HCT116 (cell line): Measurements from ENCODE around the gene FNDC3B. TPM values are rescaled to one million over a fixed set of nuclear protein-coding genes. Genes with fewer than 3 reads are reported as not detected.

ENCODE experiments used
- ATAC-seq: fragments of 200-7000 bp; cut with Tn5 transposase; 2 replicates; pipeline ENCODE4 v1.9.1; 2020; ENCODE audit warnings: mild to moderate bottlenecking, moderate library complexity
- BruUV-seq: library from RNA; stranded (reverse); fragments of 400-500 nt; replicated peaks from 2 replicates; lab custom pipeline; 2021; lab: Mats Ljungman, UMichigan
- CTCF ChIA-PET: fragments of 300-600 bp; sonication (Branson Sonifier 250); formaldehyde crosslinking; loops from one replicate; lab custom pipeline; 2021; ENCODE audit warnings: antibody characterized with exemption; lab: Charles Lee
- POLR2A ChIA-PET: fragments of 300-600, 350-600 bp; sonication (Branson Sonifier 250); formaldehyde crosslinking; loops from one replicate; lab custom pipeline; 2021; ENCODE audit warnings: antibody characterized with exemption; lab: Charles Lee
- RAD21 ChIA-PET, 2 experiments: fragments of 300-600 bp; sonication (Branson Sonifier 250); formaldehyde crosslinking; loops; one replicate each; lab custom pipeline; 2023; ENCODE audit warnings: low total read pairs in 2 of 2; ENCODE audit not compliant: uncharacterized antibody in 2 of 2, unreplicated experiment in 2 of 2, low non-redundant PET in 1 of 2; lab: Charles Lee
- DNase-seq: peaks from one replicate; pipeline ENCODE4 v3.0.0-alpha.2; 2010; ENCODE audit warnings: low read depth, low spot score
- H2AFZ ChIP-seq: fragments of 200-600 bp; shearing (Covaris generic), sonication (generic); 2 replicates; pipeline ENCODE4 v1.6.1; 2017; ENCODE audit warnings: low read depth, mixed run types, mixed read lengths, antibody characterized with exemption, low read length; ENCODE audit not compliant: poor library complexity, severe bottlenecking
- H3K27ac ChIP-seq: 2 replicates; pipeline ENCODE4 v1.5.1; 2012; ENCODE audit warnings: low read depth, low read length
- H3K27me3 ChIP-seq: fragments of 200-600 bp; sonication (generic); 2 replicates; pipeline ENCODE4 v1.6.1; 2016; ENCODE audit warnings: mixed run types, low read length, mixed read lengths; ENCODE audit not compliant: insufficient read depth
- H3K36me3 ChIP-seq, 2 experiments: fragments of 200-500 bp in 1 of 2; fragments of 200-600 bp in 1 of 2; sonication (Bioruptor generic) in 1 of 2; sonication (generic) in 1 of 2; 2 replicates each; pipeline versions ENCODE4 v1.5.1 to v1.6.1; 2014 to 2016; ENCODE audit warnings: low read length in 2 of 2, inconsistent platforms in 1 of 2, mixed read lengths in 1 of 2, mixed run types in 1 of 2; ENCODE audit not compliant: insufficient read depth in 2 of 2, control insufficient read depth in 1 of 2
- H3K4me1 ChIP-seq, 2 experiments: fragments of 200-600 bp in 1 of 2; sonication (generic) in 1 of 2; 2 replicates each; pipeline versions ENCODE4 v1.5.1 to v1.6.1; 2012 to 2017; ENCODE audit warnings: low read length in 2 of 2, inconsistent platforms in 1 of 2, mild to moderate bottlenecking in 1 of 2, mixed read lengths in 1 of 2, mixed run types in 1 of 2, moderate library complexity in 1 of 2; ENCODE audit not compliant: insufficient read depth in 2 of 2, control insufficient read depth in 1 of 2
- H3K4me2 ChIP-seq: fragments of 200-600 bp; sonication (generic); 2 replicates; pipeline ENCODE4 v1.6.1; 2017; ENCODE audit warnings: mixed run types, low read length, mixed read lengths
- H3K4me3 ChIP-seq, 2 experiments: fragments of 200-600 bp in 1 of 2; sonication (generic) in 1 of 2; replicated peaks in 1 of 2; 2 replicates each; pipeline ENCODE4 v1.5.1; 2011 to 2016; ENCODE audit warnings: low read length in 2 of 2, control low read depth in 1 of 2, low read depth in 1 of 2, mild to moderate bottlenecking in 1 of 2, mixed read lengths in 1 of 2, mixed run types in 1 of 2
- H3K79me2 ChIP-seq: fragments of 200-600 bp; sonication (generic); 2 replicates; pipeline ENCODE4 v1.6.1; 2017; ENCODE audit warnings: mild to moderate bottlenecking, mixed run types, low read length, moderate library complexity, mixed read lengths; ENCODE audit not compliant: insufficient read depth
- H3K9ac ChIP-seq: fragments of 200-600 bp; sonication (generic); 2 replicates; pipeline ENCODE4 v1.6.1; 2016; ENCODE audit warnings: low read length, mixed read lengths
- H3K9me2 ChIP-seq: fragments of 200-600 bp; sonication (generic), shearing (Covaris generic); 2 replicates; pipeline ENCODE4 v1.6.1; 2017; ENCODE audit warnings: mixed run types, mild to moderate bottlenecking, moderate library complexity; ENCODE audit not compliant: insufficient read depth
- H3K9me3 ChIP-seq, 2 experiments: fragments of 200-500 bp in 1 of 2; fragments of 200-600 bp in 1 of 2; sonication (Bioruptor generic) in 1 of 2; sonication (generic) in 1 of 2; 2 replicates each; pipeline ENCODE4 v1.6.1; 2014 to 2017; ENCODE audit warnings: low read length in 2 of 2, mixed read lengths in 2 of 2, inconsistent platforms in 1 of 2, low read depth in 1 of 2, mild to moderate bottlenecking in 1 of 2, mixed run types in 1 of 2, moderate library complexity in 1 of 2; ENCODE audit not compliant: control insufficient read depth in 1 of 2, insufficient read depth in 1 of 2
- H4K20me1 ChIP-seq: fragments of 200-600 bp; sonication (generic), shearing (Covaris generic); 2 replicates; pipeline ENCODE4 v1.6.1; 2017; ENCODE audit warnings: mixed run types, mild to moderate bottlenecking, moderate library complexity; ENCODE audit not compliant: insufficient read depth
- CBX3 ChIP-seq: IDR thresholded peaks from 2 replicates; pipeline ENCODE4 v1.6.1; 2012; ENCODE audit warnings: low read depth
- CEBPB ChIP-seq: IDR thresholded peaks from 2 replicates; pipeline ENCODE4 v1.6.1; 2012; ENCODE audit warnings: low read depth
- ELF1 ChIP-seq: IDR thresholded peaks from 2 replicates; pipeline ENCODE4 v1.6.1; 2012; ENCODE audit warnings: low read depth, borderline replicate concordance
- EZH2 ChIP-seq: fragments of 200-600 bp; sonication (generic); IDR thresholded peaks from 2 replicates; pipeline ENCODE4 v1.6.1; 2017; ENCODE audit warnings: antibody characterized with exemption, mixed run types
- EZH2phosphoT487 ChIP-seq: fragments of 200-600 bp; IDR thresholded peaks from 2 replicates; pipeline ENCODE4 v1.6.1; 2018; ENCODE audit warnings: antibody characterized with exemption, borderline replicate concordance
- FOSL1 ChIP-seq: IDR thresholded peaks from 2 replicates; pipeline ENCODE4 v1.6.1; 2012; ENCODE audit warnings: low read depth
- JUND ChIP-seq: IDR thresholded peaks from 2 replicates; pipeline ENCODE4 v1.6.1; 2012
- POLR2A ChIP-seq: IDR thresholded peaks from 2 replicates; pipeline ENCODE4 v1.7.0; 2011; ENCODE audit warnings: borderline replicate concordance; ENCODE audit not compliant: insufficient read depth, insufficient read length; ENCODE audit errors: extremely low read depth
- POLR2AphosphoS5 ChIP-seq: IDR thresholded peaks from 2 replicates; pipeline ENCODE4 v1.6.1; 2011; ENCODE audit warnings: mild to moderate bottlenecking, low read depth, low read length, moderate library complexity
- RAD21 ChIP-seq: IDR thresholded peaks from 2 replicates; pipeline ENCODE4 v1.6.1; 2012; ENCODE audit warnings: low read depth, mild to moderate bottlenecking
- SIN3A ChIP-seq: IDR thresholded peaks from 2 replicates; pipeline ENCODE4 v1.6.1; 2012; ENCODE audit warnings: low read depth
- SP1 ChIP-seq: IDR thresholded peaks from 2 replicates; pipeline ENCODE4 v1.6.1; 2012; ENCODE audit warnings: low read depth
- SRF ChIP-seq: IDR thresholded peaks from 2 replicates; pipeline ENCODE4 v1.6.1; 2012; ENCODE audit warnings: low read depth
- TCF7L2 ChIP-seq: IDR thresholded peaks from 2 replicates; pipeline ENCODE4 v1.7.0; 2011; ENCODE audit warnings: borderline replicate concordance, inconsistent platforms; ENCODE audit not compliant: insufficient read depth, insufficient read length; ENCODE audit errors: extremely low read depth
- YY1 ChIP-seq: IDR thresholded peaks from 2 replicates; pipeline ENCODE4 v1.6.1; 2011; ENCODE audit warnings: low read length, low read depth, moderate library complexity, mild to moderate bottlenecking; ENCODE audit not compliant: insufficient replicate concordance; ENCODE audit errors: extremely low read depth
- ZNF274 ChIP-seq: fragments of 200-500 bp; sonication (Bioruptor generic); IDR thresholded peaks from 2 replicates; pipeline ENCODE4 v1.6.1; 2014; ENCODE audit warnings: mild to moderate bottlenecking, low read depth, low read length, inconsistent platforms
- intact Hi-C: fragments of 100-400 bp; cut with micrococcal nuclease; formaldehyde crosslinking; loops from 2 replicates; pipeline ENCODE4 v1.10.0; 2022
- total RNA-seq: library from RNA; stranded (reverse); gene quantifications from one replicate; pipeline ENCODE4 v1.2.1, GENCODE V29; 2021; ENCODE audit not compliant: unreplicated experiment
- TF ChIP-seq, protein P1 (sequence below): IDR thresholded peaks from 2 replicates; pipeline ENCODE4 v1.6.1; 2012
- TF ChIP-seq, protein P2 (sequence below), 3 experiments: fragments of 200-600 bp in 1 of 3; sonication (generic) in 1 of 3; IDR thresholded peaks in 2 of 3; conservative IDR thresholded peaks in 1 of 3; 2 replicates each; pipeline ENCODE4 v1.5.1; 2012 to 2017; ENCODE audit warnings: low read depth in 2 of 3, low read length in 2 of 3, antibody characterized with exemption in 1 of 3, borderline replicate concordance in 1 of 3, control low read depth in 1 of 3, mild to moderate bottlenecking in 1 of 3, mixed read lengths in 1 of 3, mixed run types in 1 of 3, moderate library complexity in 1 of 3; ENCODE audit not compliant: insufficient read depth in 1 of 3
- TF ChIP-seq, protein P3 (sequence below): IDR thresholded peaks from 2 replicates; pipeline ENCODE4 v1.6.1; 2012; ENCODE audit warnings: low read depth

The FNDC3B gene
- total RNA-seq, 1 experiment from 2014 or later, result 45.7 TPM

DNA sequence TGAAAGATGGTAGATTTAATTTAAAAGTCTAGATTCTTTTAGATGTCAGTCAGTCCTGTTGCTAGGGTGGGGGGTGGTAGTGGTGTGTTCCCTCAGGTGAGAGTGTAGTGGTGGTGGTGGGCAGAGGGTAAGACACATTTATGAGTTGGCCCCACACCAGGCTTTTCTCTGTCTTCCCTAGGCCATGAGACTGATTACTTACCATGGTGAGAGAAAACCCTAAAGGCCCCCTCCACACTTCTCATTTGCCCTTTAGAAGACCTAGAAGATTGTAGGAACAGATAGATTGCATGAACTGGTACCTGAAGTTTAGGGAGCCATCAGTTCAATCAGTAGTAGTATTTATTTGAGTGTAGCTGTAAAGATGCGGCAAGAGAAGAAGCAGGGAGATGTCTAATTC is 20.9 kb downstream of the FNDC3B start:
- Histone ChIP-seq H3K4me3 (no peak overlapping the region), H3K27me3 (no peaks in the 10 kb centered on the region), H4K20me1 (peaks cover 4% of the 10 kb centered on the region; the same call in 1 of the 2 replicates), H3K9ac (no peak overlapping the region), H3K27ac (no peak overlapping the region), H3K79me2 (peaks cover 61% of the 10 kb centered on the region), H3K4me2 (no peak overlapping the region), H3K9me2 (no peaks in the 10 kb centered on the region), H3K4me1 (no peaks in the 10 kb centered on the region), H3K9me3 (no peaks in the 10 kb centered on the region), H2AFZ (no peak overlapping the region), H3K36me3 (no peaks in the 10 kb centered on the region)
- ChIA-PET POLR2A (no interaction called here), RAD21 (no interaction called here), CTCF (no interaction called here)
- BruUV-seq, result no TSS peak
- no peak for TF ChIP-seq ZNF274
- TF ChIP-seq CEBPB, result no peak
- TF ChIP-seq RAD21, result no peak
- no peak for TF ChIP-seq CBX3
- TF ChIP-seq POLR2A, result no peak
- TF ChIP-seq, protein P1, sequence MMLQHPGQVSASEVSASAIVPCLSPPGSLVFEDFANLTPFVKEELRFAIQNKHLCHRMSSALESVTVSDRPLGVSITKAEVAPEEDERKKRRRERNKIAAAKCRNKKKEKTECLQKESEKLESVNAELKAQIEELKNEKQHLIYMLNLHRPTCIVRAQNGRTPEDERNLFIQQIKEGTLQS, result no peak
- TF ChIP-seq FOSL1, result no peak
- TF ChIP-seq TCF7L2, result no peak
- no peak for TF ChIP-seq EZH2phosphoT487
- TF ChIP-seq EZH2, result no peak
- TF ChIP-seq SRF, result no peak
- TF ChIP-seq, protein P2, sequence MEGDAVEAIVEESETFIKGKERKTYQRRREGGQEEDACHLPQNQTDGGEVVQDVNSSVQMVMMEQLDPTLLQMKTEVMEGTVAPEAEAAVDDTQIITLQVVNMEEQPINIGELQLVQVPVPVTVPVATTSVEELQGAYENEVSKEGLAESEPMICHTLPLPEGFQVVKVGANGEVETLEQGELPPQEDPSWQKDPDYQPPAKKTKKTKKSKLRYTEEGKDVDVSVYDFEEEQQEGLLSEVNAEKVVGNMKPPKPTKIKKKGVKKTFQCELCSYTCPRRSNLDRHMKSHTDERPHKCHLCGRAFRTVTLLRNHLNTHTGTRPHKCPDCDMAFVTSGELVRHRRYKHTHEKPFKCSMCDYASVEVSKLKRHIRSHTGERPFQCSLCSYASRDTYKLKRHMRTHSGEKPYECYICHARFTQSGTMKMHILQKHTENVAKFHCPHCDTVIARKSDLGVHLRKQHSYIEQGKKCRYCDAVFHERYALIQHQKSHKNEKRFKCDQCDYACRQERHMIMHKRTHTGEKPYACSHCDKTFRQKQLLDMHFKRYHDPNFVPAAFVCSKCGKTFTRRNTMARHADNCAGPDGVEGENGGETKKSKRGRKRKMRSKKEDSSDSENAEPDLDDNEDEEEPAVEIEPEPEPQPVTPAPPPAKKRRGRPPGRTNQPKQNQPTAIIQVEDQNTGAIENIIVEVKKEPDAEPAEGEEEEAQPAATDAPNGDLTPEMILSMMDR (IDR thresholded peaks at IDR 0.05 in 2 of 3, conservative IDR thresholded peaks at IDR 0.05 in 1 of 3; ENCODE audit: borderline replicate concordance in 1 of 3, insufficient read depth in 1 of 3, low read depth in 2 of 3, low read length in 2 of 3), result no peak
- no peak for TF ChIP-seq POLR2AphosphoS5
- no peak for TF ChIP-seq SP1
- TF ChIP-seq YY1, result no peak
- no peak for TF ChIP-seq SIN3A
- TF ChIP-seq ELF1, result no peak
- no peak for TF ChIP-seq JUND
- TF ChIP-seq, protein P3, sequence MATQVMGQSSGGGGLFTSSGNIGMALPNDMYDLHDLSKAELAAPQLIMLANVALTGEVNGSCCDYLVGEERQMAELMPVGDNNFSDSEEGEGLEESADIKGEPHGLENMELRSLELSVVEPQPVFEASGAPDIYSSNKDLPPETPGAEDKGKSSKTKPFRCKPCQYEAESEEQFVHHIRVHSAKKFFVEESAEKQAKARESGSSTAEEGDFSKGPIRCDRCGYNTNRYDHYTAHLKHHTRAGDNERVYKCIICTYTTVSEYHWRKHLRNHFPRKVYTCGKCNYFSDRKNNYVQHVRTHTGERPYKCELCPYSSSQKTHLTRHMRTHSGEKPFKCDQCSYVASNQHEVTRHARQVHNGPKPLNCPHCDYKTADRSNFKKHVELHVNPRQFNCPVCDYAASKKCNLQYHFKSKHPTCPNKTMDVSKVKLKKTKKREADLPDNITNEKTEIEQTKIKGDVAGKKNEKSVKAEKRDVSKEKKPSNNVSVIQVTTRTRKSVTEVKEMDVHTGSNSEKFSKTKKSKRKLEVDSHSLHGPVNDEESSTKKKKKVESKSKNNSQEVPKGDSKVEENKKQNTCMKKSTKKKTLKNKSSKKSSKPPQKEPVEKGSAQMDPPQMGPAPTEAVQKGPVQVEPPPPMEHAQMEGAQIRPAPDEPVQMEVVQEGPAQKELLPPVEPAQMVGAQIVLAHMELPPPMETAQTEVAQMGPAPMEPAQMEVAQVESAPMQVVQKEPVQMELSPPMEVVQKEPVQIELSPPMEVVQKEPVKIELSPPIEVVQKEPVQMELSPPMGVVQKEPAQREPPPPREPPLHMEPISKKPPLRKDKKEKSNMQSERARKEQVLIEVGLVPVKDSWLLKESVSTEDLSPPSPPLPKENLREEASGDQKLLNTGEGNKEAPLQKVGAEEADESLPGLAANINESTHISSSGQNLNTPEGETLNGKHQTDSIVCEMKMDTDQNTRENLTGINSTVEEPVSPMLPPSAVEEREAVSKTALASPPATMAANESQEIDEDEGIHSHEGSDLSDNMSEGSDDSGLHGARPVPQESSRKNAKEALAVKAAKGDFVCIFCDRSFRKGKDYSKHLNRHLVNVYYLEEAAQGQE, result no peak
- no peak for ATAC-seq
- DNase-seq, result no peak
- intact Hi-C loops, result no loop called here
